GM19035 (cell line): ENCODE measurements around the gene C6orf47.

Source experiments
- ATAC-seq: cut with Tn5 transposase; IDR thresholded peaks from one replicate; pipeline ENCODE4 v1.9.1; 2021; ENCODE audit not compliant: unreplicated experiment

The C6orf47 gene

DNA sequence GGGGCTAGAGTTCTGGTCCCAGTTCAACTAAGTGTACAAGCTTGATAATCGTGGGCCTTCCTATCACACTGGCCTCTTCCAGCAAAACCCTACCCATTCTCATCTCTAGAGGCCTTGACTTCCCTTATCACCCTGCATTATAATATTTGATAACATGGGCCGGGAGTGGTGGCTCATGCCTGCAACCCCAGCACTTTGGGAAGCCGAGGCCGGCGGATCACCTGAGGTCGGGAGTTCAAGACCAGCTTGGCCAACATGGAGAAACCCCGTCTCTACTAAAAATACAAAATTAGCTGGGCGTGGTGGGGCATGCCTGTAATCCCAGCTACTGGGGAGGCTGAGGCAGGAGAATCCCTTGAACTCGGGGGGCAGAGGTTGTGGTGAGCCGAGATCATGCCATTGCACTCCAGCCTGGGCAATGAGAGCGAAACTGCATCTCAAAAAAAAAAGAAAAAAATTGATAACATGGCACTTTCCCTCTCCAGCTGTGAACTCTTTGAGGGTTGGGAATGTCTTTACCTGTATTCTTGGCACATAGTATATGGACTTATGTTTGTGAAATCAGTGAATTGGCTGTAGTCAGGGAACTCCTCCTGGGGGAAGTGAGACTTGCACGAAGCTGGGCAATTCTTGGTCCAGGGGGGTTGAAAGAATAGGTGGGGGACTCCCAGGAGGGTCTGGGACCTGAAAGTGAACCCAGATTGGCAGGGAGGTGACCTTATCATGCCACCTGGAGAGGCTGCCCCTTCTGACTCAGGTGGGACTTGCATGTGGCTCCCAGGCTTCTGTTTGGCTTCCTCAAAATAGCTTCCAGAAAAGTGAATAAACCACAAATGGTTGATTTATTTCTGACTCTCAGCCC is 915 bp upstream of the C6orf47 start:
- ATAC-seq = no peak

DNA sequence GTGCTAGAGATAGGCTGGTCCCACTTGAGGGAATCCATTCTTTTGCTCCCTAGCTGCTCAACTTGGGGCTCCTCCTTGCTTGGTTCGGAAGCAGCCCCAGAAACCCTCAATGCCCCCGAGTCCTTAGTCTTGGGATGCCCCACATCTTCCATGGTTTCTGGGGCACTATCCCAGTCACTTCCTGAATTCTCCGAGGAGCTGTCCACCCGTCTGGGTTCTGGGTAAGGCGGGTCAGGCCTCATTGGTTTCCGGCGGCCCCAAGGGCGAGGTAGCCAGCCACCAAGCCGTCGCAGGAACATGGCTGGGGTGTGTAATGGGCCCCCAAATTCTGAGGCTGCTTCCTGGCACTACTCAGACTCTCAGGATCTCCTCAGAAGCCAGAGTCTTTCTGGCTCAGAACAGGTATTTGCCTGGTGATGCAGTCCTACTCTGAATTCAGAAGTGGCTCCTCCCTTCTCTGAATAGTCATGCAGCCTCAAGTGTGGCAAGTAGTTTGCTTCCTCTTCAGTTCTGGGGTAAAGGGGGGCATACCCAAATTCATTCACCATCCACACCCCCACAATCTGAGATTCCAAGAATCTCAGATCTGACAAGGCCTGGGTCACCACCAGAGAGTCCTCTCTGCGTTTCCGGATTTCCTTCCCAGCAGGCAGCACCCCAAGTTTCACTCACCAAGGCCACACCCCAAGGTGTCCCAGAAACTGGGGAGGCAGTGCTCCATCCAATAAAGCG is 763 bp downstream of the C6orf47 start:
- ATAC-seq = peak; percentile 9

DNA sequence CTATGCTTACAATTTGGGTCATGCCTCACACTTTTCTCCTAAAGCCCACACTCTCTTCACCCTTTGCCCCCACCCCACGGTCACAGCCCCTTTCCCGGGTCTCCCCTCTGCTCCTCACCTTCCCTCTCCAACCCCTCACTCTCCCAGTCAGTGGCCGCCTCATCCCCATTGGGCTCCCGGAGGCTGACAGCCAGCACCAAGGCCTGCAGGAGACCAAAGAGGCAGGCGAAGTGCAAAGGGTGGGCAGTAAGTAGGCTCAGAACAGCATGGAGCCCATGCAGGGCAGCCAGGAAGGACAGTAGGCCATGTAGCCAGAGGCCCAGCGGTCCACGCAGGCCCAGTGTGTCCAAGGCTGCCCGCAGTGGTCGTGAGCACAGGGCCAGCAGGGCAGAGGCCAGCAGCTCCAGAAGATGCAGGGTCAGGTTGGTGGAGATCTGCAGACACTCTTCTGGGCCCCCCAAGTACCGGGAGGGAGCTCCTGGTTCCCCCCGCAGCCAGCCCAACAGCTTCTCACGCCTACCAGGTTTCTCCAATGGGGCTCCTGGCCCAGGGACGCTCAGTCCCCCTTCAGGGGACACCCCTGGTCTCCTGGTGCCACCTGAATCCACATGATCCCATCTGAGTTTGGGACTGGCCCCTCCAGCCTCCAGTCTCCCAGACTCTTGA is 1.5 kb downstream of the C6orf47 start:
- ATAC-seq = no peak

DNA sequence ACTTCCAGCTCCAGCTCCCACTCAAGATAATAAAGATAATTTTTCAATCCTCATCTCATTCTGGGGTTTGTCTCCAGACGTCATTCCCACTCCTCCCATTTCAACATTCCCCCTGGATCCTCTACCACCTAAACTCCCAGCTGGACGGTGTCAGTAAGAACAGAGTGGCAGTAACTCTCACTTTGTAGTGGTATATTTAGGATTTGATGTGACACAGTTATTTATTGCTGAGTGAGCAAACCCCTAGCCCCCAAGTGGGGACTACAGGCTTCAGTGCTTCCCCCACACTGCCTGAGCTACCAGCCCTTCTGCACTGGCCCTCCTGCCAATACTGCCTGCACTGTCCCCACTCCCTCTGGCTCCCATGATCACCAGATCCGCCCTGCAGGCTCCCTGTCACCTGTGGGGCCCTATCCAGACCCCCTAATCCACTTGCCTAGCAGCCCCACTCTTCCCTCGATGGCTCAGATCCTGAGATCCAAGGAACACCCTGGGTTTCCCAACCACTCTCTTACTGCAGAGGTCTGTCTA is 2.4 kb downstream of the C6orf47 start:
- no peak for ATAC-seq

DNA sequence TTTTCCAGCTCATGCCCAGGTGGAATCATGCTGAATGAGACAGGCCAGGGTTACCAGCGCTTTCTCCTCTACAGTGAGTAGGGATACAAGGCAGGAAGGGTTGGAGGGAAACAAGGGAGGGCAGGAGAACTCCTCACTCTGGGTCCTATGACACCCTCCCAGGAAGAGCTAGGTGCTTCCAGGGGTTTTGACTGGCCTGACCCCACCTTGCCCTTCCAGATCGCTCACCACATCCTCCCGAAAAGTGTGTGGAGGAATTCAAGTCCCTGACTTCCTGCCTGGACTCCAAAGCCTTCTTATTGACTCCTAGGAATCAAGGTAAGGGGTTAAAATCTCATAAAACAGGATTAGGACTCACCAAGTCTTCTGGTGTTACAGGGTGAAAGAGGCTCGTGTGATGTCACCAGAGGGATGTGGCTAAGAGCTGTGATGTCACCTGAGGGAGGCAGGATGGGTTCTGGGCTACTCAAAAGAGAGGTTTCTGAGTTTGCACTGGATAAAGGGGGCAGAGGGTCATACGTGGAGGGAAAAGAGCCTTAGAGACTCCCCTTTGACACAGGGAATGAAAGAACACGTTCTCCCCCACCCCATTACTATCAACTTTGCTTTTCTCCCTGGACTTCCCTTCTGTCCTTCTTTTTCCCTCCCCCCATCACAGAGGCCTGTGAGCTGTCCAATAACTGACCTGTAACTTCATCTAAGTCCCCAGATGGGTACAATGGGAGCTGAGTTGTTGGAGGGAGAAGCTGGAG is 3.0 kb downstream of the C6orf47 start:
- no peak for ATAC-seq

DNA sequence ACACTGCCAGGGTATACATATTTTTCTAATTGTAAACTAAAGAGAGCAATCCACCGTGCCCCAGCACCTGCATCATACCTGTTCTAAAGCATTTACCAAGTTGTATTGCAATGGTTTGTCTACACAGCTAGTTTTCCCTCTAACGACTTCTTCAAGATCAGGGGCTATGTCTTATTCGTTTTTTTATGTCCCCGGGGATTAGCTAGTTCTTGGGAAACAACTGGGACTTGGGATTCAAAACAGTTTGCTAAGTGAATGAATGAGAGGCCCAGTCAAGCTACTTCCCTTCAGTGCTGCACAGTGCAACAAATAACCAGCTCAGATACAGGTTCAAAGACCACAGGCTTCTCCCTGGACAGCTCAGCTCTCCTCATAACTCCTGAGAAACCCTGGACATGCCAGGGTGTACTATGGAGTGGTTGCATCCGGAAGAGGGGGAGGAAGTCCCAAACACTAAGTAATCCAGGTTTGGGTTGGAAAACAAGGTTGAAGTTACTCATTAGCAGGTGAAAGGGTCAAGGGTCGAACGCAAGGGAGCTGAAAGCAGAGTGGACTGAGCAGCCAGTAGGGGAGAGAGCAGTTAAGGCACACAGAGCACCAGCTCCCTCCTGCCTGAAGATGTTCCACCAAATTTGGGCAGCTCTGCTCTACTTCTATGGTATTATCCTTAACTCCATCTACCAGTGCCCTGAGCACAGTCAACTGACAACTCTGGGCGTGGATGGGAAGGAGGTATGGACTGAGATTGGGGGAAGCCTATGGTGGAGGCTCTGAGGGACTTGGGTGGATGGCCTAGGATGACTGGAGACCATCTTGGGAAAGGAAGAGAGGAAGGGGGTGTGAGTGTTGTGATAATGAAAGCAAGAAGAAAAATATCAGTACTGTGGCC is 5.0 kb downstream of the C6orf47 start, which contains the start of gene APOM:
Gene APOM (plus strand): TSS at position 546 of the 889 bp plus-strand sequence. CDS start 73 bp downstream, at position 619.
- ATAC-seq = no peak

DNA sequence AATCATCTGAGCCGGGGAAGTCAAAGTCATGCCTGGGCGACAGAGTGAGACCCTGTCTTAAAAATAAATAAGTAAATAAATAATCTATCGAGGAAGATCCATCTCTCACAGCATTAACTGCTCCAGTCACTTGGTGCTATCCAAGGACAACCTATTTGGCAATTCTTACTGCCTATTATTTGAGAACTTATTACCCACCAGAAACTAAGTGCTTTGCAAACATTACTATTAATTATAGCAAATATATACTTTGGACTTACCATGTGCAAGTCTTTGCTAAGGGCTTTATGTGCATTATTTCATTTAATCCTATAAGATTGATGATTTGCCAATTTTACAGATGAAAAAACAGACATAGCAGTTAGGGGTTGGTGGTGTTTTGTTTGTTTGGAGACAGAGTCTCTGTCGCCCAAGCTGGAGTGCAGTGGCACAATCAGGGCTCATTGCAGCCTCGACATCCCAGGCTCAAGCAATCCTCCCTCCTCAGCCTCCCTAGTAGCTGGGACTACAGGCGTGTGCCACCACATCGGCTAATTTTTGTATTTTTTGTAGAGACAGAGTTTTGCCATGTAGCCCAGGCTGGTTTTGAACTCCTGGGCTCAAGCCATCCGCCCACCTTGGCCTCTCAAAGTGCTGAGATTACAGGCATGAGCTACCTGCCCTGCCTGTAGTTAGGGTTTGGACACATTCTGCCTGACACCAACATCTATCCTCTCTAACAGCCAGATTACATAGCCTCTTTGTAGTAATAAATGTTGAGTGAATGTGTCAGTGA is 5.8 kb downstream of the C6orf47 start:
- no peak for ATAC-seq

DNA sequence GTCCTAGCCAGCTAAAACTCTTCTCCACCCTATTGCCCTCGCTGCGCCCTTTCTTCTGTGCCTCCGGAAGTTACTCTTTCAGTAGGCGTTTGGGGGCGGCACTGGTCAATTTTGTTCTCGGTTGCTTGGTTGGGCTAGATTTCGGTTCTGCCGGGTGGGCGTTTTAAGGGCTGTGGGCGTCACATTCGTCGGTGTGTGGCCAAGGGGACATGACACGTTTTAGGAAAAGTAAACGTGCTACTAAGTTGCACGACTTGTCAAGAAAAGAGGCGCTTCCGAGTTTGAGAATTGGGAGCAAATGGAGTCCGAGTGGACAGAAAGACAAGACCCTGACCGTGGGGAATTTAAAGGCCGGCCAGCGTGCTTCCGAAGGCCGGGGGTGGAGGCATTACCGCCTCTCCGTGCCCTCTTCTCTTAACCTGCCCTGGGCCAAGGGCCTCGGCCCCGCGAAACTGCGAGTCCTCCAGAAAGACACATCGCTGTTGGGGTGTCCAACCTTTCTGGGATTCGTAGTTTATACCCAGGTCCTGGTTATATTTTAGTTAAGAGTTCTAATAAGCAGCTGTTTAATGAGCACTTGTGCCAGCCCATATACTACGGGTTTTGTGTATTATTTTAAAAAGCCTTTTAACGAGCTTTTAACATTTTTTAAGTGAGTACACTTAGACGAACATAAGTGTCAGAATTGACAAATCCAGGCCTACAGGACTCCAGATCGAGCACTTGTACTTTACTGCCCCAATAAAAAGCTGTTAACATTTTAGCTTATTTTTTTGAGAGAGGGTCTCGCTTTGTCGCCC is 7.5 kb downstream of the C6orf47 start:
- peak; percentile 59 for ATAC-seq

DNA sequence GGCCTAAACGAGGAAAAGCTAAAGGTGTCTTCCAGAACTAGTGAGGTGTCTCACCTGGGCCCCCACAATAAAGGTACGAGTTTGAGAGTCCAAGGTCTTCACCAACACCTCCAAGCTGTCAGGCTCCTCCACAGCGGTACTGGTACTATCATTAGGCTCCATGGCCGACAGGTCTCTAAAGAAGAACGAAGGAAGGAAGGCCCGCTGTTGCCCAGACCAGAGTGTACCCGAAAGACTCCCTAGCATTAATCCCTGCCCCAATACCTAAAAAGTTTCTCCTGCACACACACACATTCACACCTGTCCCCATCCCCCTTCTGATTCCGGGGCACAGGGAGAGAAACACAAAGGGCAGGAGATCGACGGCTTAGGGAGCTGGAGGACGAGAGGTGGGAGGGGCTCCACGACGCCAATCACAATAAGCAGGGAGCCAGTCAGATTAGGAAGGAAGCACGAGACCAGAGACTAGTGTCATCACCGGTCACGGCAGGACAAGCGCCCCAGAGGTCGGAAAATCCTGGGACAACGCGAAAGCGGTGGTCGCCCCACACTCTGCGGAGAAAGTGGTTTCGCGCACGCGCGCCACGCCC is 8.9 kb downstream of the C6orf47 start:
- peak; percentile 19 for ATAC-seq

DNA sequence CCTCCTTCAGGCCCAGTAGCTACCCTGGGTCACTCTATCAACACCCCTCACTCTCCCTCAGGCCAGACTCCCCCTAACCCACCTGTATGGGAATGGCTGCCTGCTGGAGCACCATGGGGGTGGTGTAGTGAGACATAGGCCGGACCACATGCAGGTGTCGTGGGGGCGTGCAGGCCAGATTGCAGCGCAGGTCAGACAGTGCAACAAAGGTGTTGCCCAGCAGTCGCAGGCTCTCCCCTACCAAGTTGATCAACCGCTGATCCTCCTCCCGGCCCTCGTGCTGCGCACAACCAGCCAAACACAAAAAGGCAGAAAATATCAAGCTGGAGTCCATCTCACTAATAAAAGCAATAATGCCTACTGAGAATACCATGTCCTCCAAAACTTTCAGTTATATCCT is 15.3 kb downstream of the C6orf47 start:
- ATAC-seq = no peak

DNA sequence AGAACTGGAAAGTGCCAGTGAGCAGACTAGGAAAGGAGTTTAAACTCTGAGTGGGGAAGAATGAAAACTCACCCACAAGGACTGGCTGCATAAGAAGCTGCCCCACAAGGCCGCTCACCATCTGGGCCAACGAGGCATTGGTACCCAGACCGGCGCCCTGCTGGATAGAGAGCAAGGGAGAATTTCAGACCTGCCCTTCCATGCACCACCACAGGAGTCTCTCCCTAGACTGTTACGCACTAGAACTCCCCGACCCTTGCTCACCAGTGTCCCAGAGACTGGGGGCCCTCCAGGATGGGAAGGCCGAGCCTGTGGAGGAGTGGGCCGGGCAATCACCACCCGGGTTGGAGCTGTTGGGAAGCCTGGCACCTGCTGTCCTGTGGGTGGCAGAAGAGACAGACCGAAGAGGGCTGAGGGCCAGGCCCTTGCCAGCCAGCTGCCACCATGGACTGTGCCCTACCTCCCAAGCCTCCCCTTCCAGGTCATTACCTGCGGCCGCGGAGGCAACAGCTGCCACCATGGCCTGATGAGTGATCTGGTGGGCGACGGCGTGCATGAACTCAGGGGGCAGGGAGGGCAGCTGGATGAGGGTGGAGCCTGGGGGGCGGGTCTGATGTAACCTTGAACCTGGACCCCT is 16.6 kb downstream of the C6orf47 start:
- ATAC-seq = no peak

DNA sequence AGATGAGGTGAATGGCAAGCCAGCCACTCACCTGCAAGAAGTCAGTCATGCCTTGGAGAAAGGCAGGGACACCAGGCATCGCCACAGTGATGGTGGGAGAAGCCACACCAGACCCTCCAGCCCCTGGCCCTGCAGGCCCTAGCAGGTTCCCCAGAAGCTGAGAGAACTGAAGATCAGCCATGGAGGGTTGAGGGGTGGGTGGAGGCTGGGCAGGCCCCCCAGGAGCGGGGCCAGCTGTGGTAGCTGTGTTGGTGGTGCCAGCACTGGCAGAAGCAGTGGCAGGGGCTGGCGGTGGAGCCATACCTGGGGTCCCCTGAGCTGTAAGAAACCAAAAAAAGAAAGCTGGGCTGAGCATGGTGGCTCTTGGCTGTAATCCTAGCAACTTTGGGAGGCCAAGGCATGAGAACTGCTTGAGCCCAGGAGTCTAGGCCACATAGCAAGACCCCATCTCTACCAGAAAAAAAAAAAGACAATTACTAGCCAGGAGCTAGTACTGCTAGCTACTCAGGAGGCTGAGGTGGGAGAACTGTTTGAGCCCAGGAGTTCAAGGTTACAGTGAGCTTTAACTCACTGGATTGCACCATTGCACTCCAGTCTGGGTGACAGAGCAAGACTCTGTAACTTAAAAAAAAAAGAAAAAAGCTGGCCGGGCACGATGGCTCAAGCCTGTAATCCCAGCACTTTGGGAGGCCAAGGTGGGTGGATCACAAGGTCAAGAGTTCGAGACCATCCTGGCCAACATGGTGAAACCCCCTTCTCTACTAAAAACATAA is 17.6 kb downstream of the C6orf47 start:
- no peak for ATAC-seq

DNA sequence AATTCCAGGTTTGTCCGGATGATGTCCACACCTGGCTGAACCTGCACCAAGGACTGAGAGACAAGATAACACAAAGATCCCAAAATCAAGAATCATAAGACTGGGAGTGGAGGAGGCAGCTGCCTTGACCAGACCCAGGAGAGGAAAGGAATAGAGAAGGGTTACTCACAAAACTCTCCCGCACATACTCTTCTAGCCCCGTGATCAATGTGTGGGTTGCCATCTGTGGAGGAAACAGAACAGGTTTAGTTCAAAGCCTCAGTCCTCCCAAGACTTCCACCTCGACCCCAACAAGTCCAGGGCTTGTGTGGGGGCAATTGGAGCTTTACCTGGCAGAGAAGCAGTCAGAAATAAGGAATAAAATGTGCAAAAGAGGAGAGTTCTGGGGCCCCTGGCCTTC is 19.2 kb downstream of the C6orf47 start:
- no peak for ATAC-seq

DNA sequence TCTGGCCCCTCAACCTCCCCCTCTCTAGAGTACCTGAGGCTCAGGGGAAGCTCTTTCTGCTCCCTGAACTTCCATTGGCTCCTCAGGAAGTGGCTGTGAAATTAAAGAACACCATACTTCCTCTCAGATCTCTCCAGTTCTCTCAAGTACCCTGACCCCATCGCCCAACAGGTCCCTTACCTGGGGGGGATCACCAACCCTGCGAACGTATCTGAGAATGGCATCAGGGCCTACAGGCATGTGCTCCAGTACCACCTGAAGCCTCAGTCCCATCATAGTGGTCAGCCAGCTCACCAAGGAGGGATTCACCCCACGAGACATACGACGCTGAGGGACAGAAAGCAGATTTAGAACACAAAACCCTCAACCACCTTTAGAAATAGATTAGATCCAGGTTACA is 20.0 kb downstream of the C6orf47 start:
- ATAC-seq = no peak

DNA sequence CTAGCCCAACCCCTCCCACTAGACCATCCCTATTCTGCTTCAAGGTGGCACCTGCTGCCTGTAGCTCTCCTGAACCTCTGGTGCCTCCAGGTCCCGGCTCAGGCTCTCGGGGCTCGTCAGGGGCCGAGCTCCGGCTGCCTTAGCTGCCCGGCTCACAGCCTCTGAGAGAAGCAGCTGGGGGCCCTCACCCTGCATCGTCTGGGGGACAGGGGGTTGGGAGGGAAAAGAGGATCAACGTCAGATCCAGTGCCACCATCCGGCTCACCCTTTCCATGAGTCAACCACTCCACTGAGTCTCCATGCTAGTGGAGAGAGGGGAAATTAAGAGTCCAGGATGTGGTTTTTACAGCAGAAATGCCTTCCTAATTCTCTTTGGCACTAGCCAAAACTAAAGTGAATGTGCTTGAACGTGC is 21.1 kb downstream of the C6orf47 start:
- ATAC-seq = no peak

DNA sequence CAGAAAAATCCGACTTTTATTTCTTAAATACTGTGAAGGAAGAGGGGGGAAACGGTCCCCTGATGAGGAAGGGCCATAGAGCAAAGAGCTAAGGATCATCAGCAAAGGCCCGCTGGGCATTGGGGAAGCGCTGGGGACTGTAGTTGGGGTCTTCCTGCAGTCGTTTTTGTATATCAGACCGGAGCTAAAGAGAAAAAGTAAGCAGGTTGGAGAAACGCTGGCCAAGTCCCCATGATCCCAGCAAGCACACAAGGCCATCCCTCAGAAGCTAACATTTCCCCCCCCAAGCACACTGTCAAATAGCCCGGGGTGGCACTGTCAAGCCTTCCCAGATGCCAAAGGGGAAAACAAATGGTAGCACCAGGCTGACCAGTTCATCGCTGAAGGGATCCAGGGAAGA is 21.5 kb downstream of the C6orf47 start:
- no peak for ATAC-seq
